ENCODE data around the gene CDAN1.
"Not testable (repeated sequence)": the region's sequence is repeated elsewhere in the genome, so short reads cannot be mapped to it uniquely, and the experiment has no call there.

CDAN1 gene

GRCh38 chr15:42707068-42707467 lies 29.9 kb downstream of the CDAN1 start:
- no peak for DNase-seq

GRCh38 chr15:42705336-42705735 lies 31.6 kb downstream of the CDAN1 start:
- no peak for DNase-seq

- DNase-seq: peak; percentile 57
These were observed 32.4 kb downstream of the CDAN1 start for GRCh38 chr15:42704492-42704926.

- DNase-seq: no peak
These were observed 40.3 kb downstream of the CDAN1 start for GRCh38 chr15:42696626-42697025.

GRCh38 chr15:42695527-42696071 lies 41.3 kb downstream of the CDAN1 start:
- no peak for DNase-seq

GRCh38 chr15:42694398-42694797 lies 42.5 kb downstream of the CDAN1 start:
- no peak for DNase-seq

- DNase-seq: no peak
These were observed 43.0 kb downstream of the CDAN1 start for GRCh38 chr15:42693942-42694341.

GRCh38 chr15:42693496-42693895 lies 43.4 kb downstream of the CDAN1 start:
- no peak for DNase-seq

- no peak for DNase-seq
These were observed 43.9 kb downstream of the CDAN1 start for GRCh38 chr15:42692997-42693396.

GRCh38 chr15:42692536-42692935 lies 44.4 kb downstream of the CDAN1 start:
- DNase-seq: no peak

GRCh38 chr15:42691770-42692169 lies 45.2 kb downstream of the CDAN1 start:
- DNase-seq: no peak

GRCh38 chr15:42691308-42691707 lies 45.6 kb downstream of the CDAN1 start:
- DNase-seq: no peak

GRCh38 chr15:42688301-42688700 lies 48.6 kb downstream of the CDAN1 start:
- DNase-seq: no peak

GRCh38 chr15:42687740-42688139 lies 49.2 kb downstream of the CDAN1 start:
- DNase-seq: no peak

GRCh38 chr15:42686281-42686680 lies 50.6 kb downstream of the CDAN1 start:
- DNase-seq: no peak

- no peak for DNase-seq
These were observed 55.8 kb downstream of the CDAN1 start for GRCh38 chr15:42681119-42681518.

GRCh38 chr15:42680142-42680482 lies 56.8 kb downstream of the CDAN1 start:
- DNase-seq: not testable (repeated sequence)

- DNase-seq: no peak
These were observed 57.4 kb downstream of the CDAN1 start for GRCh38 chr15:42679285-42680141.

- no peak for DNase-seq
These were observed 61.9 kb downstream of the CDAN1 start for GRCh38 chr15:42675021-42675420.

GRCh38 chr15:42674472-42674871 lies 62.5 kb downstream of the CDAN1 start:
- DNase-seq: no peak

Data from CD4-positive, alpha-beta T cell treated with Interleukin-15 for 1 hour (primary cell).